NT2/D1 (cell line): ENCODE results near the gene LFNG.
A peak's percentile ranks its signal among the peaks of the same experiment; 100 is the strongest.

Experiments
- DNase-seq: peaks from one replicate; pipeline ENCODE4 v3.0.0-alpha.2; 2011; ENCODE audit warnings: low read depth, low spot score
- H3K27me3 ChIP-seq: 2 replicates; pipeline ENCODE4 v1.6.0; 2011; ENCODE audit warnings: mild to moderate bottlenecking; ENCODE audit not compliant: insufficient read length, insufficient read depth
- H3K36me3 ChIP-seq: 2 replicates; pipeline ENCODE4 v1.6.1; 2011; ENCODE audit warnings: mild to moderate bottlenecking, low read length, mixed read lengths; ENCODE audit not compliant: insufficient read depth, insufficient read length
- H3K4me1 ChIP-seq: 2 replicates; pipeline ENCODE4 v1.5.1; 2011; ENCODE audit not compliant: insufficient read depth, insufficient read length
- H3K4me3 ChIP-seq: 2 replicates; pipeline ENCODE4 v1.5.1; 2011; ENCODE audit warnings: low read depth; ENCODE audit not compliant: insufficient read length
- H3K9ac ChIP-seq: 2 replicates; pipeline ENCODE4 v1.6.0; 2011; ENCODE audit warnings: low read depth; ENCODE audit not compliant: insufficient read length
- H3K9me3 ChIP-seq: 2 replicates; pipeline ENCODE4 v1.5.1; 2011; ENCODE audit warnings: mild to moderate bottlenecking, low read length; ENCODE audit not compliant: insufficient read depth
- SUZ12 ChIP-seq: IDR thresholded peaks from 2 replicates; pipeline ENCODE4 v1.6.1; 2011; ENCODE audit not compliant: insufficient read length, insufficient read depth; ENCODE audit errors: extremely low read depth
- YY1 ChIP-seq: IDR thresholded peaks from 2 replicates; pipeline ENCODE4 v1.6.1; 2011; ENCODE audit not compliant: insufficient read length, insufficient read depth
- ZNF274 ChIP-seq: IDR thresholded peaks from 2 replicates; pipeline ENCODE4 v1.6.1; 2011; ENCODE audit warnings: mild to moderate bottlenecking, low read depth, low read length

Gene LFNG

GRCh38 chr7:2474813-2475677, 44.5 kb upstream of the LFNG start:
- TF ChIP-seq SUZ12, result no peak
- TF ChIP-seq ZNF274, result no peak
- TF ChIP-seq YY1, result no peak
- H3K36me3 ChIP-seq, result no peaks in the 10 kb centered on the region
- H3K27me3 ChIP-seq, result peaks cover 3% of the 10 kb centered on the region
- H3K4me3 ChIP-seq, result no peak overlapping the region
- no peaks in the 10 kb centered on the region for H3K9me3 ChIP-seq
- H3K9ac ChIP-seq, result peak overlapping the region; percentile 18
- no peak for DNase-seq
- peaks cover 43% of the 10 kb centered on the region for H3K4me1 ChIP-seq

GRCh38 chr7:2475678-2476015, 43.9 kb upstream of the LFNG start:
- Histone ChIP-seq H3K4me3 (no peak overlapping the region), H3K9me3 (no peaks in the 10 kb centered on the region), H3K4me1 (peaks cover 39% of the 10 kb centered on the region), H3K9ac (no peak overlapping the region), H3K27me3 (peaks cover 3% of the 10 kb centered on the region), H3K36me3 (no peaks in the 10 kb centered on the region)
- TF ChIP-seq ZNF274 (no peak), YY1 (no peak), SUZ12 (no peak)
- DNase-seq, result no peak

- Histone ChIP-seq H3K9me3 (no peaks in the 10 kb centered on the region), H3K9ac (peak within 1 kb of the TSS; percentile 57), H3K4me3 (no peak within 1 kb of the TSS), H3K4me1 (peaks cover 33% of the 10 kb centered on the region), H3K27me3 (peaks cover 3% of the 10 kb centered on the region), H3K36me3 (no peaks in the 10 kb centered on the region)
- no peak for DNase-seq
- TF ChIP-seq SUZ12 (no peak), YY1 (no peak), ZNF274 (no peak)
Observed at GRCh38 chr7:2476298-2476697, 43.3 kb upstream of the LFNG start, which contains the start of gene GRIFIN. GRIFIN (minus strand) TSS chr7:2476398; CDS start chr7:2476383, 15 bp downstream.

- H3K27me3 ChIP-seq, result peaks cover 3% of the 10 kb centered on the region
- TF ChIP-seq ZNF274 (no peak), SUZ12 (no peak), YY1 (no peak)
Observed at GRCh38 chr7:2476776-2477446, 42.7 kb upstream of the LFNG start.

DNA sequence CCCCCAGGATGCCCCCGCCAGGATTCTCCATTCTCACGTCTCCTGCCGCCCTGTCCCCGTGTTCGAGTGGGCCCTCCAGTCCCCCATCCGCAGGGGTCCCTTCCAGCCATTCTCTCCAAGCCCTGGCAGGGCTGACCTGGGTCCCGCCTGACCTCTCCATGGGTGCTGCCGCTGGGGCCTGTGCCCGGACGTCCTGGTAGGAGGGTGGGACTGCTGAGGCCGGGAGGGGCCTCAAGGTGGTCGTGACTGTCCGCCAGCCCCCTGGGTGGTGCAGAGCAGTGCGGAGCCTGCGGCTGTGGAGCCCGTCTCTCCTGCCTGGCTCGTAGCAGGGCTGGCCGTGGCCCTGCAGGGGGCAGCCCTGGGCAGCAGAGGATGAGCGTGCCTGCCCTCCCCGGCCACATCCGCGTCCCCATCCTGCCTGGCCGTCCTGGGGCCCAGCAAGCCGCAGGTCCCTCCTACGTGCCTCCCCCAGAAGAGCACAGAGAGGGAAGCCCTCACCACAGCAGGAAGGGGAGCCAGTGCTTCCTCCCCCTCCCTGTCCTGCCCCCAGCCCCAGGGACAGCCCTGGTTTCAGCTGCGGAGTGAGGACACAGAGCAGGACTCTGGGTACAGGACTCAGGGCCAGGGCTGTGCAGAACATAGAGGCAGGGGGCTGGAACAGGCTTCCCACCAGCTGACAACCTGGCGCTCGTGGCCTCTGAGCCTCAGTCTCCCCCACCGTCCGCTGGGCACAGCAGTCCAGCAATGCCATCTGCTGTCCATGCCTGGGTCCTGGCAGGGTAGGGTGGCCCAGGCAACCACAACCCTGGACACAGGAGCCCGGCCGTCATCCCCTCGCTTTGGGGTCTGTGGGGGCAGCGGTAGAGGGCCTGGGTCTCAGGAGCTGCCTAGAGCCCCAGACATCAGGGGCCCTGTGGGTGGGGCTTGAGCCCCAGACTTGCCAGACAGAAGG, 41.9 kb upstream of the LFNG start:
- Histone ChIP-seq H3K9me3 (no peaks in the 10 kb centered on the region), H3K9ac (peak overlapping the region; percentile 64), H3K36me3 (no peaks in the 10 kb centered on the region), H3K27me3 (peaks cover 3% of the 10 kb centered on the region), H3K4me3 (peak overlapping the region; percentile 13), H3K4me1 (peaks cover 32% of the 10 kb centered on the region)
- peak; percentile 72 for DNase-seq
- TF ChIP-seq ZNF274 (no peak), SUZ12 (no peak), YY1 (no peak)

More at GRCh38 chr7:2476776-2477446, 42.7 kb upstream of the LFNG start:
- no peaks in the 10 kb centered on the region for H3K9me3 ChIP-seq
- no peak overlapping the region for H3K4me3 ChIP-seq
- no peaks in the 10 kb centered on the region for H3K36me3 ChIP-seq
- peak overlapping the region; percentile 57 for H3K9ac ChIP-seq
- peaks cover 32% of the 10 kb centered on the region for H3K4me1 ChIP-seq
- DNase-seq, result no peak

GRCh38 chr7:2478399-2478785, 41.2 kb upstream of the LFNG start:
- no peak for DNase-seq
- Histone ChIP-seq H3K36me3 (no peaks in the 10 kb centered on the region), H3K4me1 (peaks cover 32% of the 10 kb centered on the region), H3K27me3 (peaks cover 3% of the 10 kb centered on the region), H3K9me3 (no peaks in the 10 kb centered on the region), H3K9ac (peak overlapping the region; percentile 64), H3K4me3 (no peak overlapping the region)
- no peak for TF ChIP-seq SUZ12
- no peak for TF ChIP-seq ZNF274
- no peak for TF ChIP-seq YY1

- peaks cover 3% of the 10 kb centered on the region for H3K27me3 ChIP-seq
- peak overlapping the region; percentile 64 for H3K9ac ChIP-seq
- no peaks in the 10 kb centered on the region for H3K9me3 ChIP-seq
- no peak for TF ChIP-seq YY1
- no peak for TF ChIP-seq ZNF274
- no peak for TF ChIP-seq SUZ12
- no peak for DNase-seq
- H3K36me3 ChIP-seq, result no peaks in the 10 kb centered on the region
- H3K4me3 ChIP-seq, result no peak overlapping the region
- H3K4me1 ChIP-seq, result peaks cover 31% of the 10 kb centered on the region
Observed at GRCh38 chr7:2478800-2479199, 40.8 kb upstream of the LFNG start.
